Keratinocyte (primary cell): Measurements from ENCODE around the gene CCDC149.

Source experiments
- CTCF ChIP-seq, 3 experiments: IDR thresholded peaks in 1 of 3; conservative IDR thresholded peaks in 1 of 3; optimal IDR thresholded peaks in 1 of 3; 2 replicates in 2 of 3; 3 replicates in 1 of 3; pipeline versions ENCODE3 to v1.5.1; 2011; ENCODE audit warnings: low read length in 3 of 3, mild to moderate bottlenecking in 3 of 3, moderate library complexity in 2 of 3, control low read depth in 1 of 3, inconsistent platforms in 1 of 3; ENCODE audit not compliant: insufficient read depth in 2 of 3; ENCODE audit errors: extremely low read depth in 1 of 3
- EZH2 ChIP-seq: IDR thresholded peaks from one replicate; pipeline ENCODE4 v1.6.1; 2012; ENCODE audit warnings: inconsistent platforms, mild to moderate bottlenecking, low read length, moderate library complexity

GRCh38 chr4:24810871-24811631 lies 101.8 kb downstream of the CCDC149 start:
- TF ChIP-seq CTCF (optimal IDR thresholded peaks at IDR 0.05 in 1 of 3, IDR thresholded peaks at IDR 0.05 in 1 of 3, conservative IDR thresholded peaks at IDR 0.05 in 1 of 3; ENCODE audit: extremely low read depth in 1 of 3, insufficient read depth in 2 of 3, low read length in 3 of 3): no peak
- TF ChIP-seq EZH2: no peak
